ENCODE data around the gene SMPD4.
"Not testable (repeated sequence)": the region's sequence is repeated elsewhere in the genome, so short reads cannot be mapped to it uniquely, and the experiment has no call there.

SMPD4 gene

GRCh38 chr2:130150181-130151144 lies 30.9 kb downstream of the SMPD4 start:
- no peak overlapping the region for H3K27ac ChIP-seq
- no peaks in the 10 kb centered on the region for H3K9me3 ChIP-seq
- H3K4me3 ChIP-seq (ENCODE audit: low read depth in 1 of 2, low read length in 1 of 2): no peak overlapping the region
- H3K36me3 ChIP-seq: peaks cover 45% of the 10 kb centered on the region
- peaks cover 33% of the 10 kb centered on the region for H3K27me3 ChIP-seq
- no peaks in the 10 kb centered on the region for H3K4me1 ChIP-seq (ENCODE audit: control insufficient read depth in 1 of 2, insufficient read depth in 1 of 2, low read depth in 1 of 2, low read length in 1 of 2)
- TF ChIP-seq, protein P1, sequence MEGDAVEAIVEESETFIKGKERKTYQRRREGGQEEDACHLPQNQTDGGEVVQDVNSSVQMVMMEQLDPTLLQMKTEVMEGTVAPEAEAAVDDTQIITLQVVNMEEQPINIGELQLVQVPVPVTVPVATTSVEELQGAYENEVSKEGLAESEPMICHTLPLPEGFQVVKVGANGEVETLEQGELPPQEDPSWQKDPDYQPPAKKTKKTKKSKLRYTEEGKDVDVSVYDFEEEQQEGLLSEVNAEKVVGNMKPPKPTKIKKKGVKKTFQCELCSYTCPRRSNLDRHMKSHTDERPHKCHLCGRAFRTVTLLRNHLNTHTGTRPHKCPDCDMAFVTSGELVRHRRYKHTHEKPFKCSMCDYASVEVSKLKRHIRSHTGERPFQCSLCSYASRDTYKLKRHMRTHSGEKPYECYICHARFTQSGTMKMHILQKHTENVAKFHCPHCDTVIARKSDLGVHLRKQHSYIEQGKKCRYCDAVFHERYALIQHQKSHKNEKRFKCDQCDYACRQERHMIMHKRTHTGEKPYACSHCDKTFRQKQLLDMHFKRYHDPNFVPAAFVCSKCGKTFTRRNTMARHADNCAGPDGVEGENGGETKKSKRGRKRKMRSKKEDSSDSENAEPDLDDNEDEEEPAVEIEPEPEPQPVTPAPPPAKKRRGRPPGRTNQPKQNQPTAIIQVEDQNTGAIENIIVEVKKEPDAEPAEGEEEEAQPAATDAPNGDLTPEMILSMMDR (IDR thresholded peaks at IDR 0.05): no peak

- H3K27me3 ChIP-seq: peaks cover 52% of the 10 kb centered on the region
- not testable (repeated sequence) for H3K9me3 ChIP-seq; H3K4me1 ChIP-seq (ENCODE audit: control insufficient read depth in 1 of 2, insufficient read depth in 1 of 2, low read depth in 1 of 2, low read length in 1 of 2); H3K4me3 ChIP-seq (ENCODE audit: low read depth in 1 of 2, low read length in 1 of 2); H3K27ac ChIP-seq
- H3K36me3 ChIP-seq: peaks cover 25% of the 10 kb centered on the region
Observed at GRCh38 chr2:130148515-130148914, 32.9 kb downstream of the SMPD4 start.

DNA sequence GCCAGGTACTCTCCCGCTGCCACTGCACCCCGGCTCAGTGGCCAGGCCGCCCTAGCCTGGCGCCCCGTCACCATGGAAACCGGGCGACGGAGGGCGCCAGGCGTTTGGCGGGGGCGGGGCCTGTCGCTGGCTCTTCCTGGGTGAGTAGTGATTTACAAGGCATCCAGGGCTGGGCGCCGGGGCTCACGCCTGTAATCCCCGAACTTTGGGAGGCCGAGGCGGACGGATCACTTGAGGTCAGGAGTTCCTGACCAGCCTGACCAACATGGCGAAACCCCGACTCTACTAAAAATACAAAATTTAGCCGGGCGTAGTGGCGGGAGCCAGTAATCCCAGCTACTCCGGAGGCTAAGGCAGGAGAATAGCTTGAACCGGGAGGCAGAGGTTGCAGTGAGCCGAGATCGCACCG lies 36.4 kb downstream of the SMPD4 start, which contains the start of gene CCDC74B:
TSS of gene CCDC74B (minus strand) at position 107 of the 409 bp plus-strand sequence. CDS start 116 bp downstream, outside the sequence.
- not testable (repeated sequence) for H3K4me1 ChIP-seq (ENCODE audit: control insufficient read depth in 1 of 2, insufficient read depth in 1 of 2, low read depth in 1 of 2, low read length in 1 of 2); H3K36me3 ChIP-seq; H3K4me3 ChIP-seq (ENCODE audit: low read depth in 1 of 2, low read length in 1 of 2); H3K9me3 ChIP-seq; H3K27ac ChIP-seq
- peaks cover 69% of the 10 kb centered on the region for H3K27me3 ChIP-seq

- not testable (repeated sequence) for H3K9me3 ChIP-seq; H3K36me3 ChIP-seq; H3K27ac ChIP-seq; H3K4me1 ChIP-seq (ENCODE audit: control insufficient read depth in 1 of 2, insufficient read depth in 1 of 2, low read depth in 1 of 2, low read length in 1 of 2); H3K4me3 ChIP-seq (ENCODE audit: low read depth in 1 of 2, low read length in 1 of 2)
- H3K27me3 ChIP-seq: peaks cover 65% of the 10 kb centered on the region
Observed at GRCh38 chr2:130143266-130144039, 37.9 kb downstream of the SMPD4 start.

DNA sequence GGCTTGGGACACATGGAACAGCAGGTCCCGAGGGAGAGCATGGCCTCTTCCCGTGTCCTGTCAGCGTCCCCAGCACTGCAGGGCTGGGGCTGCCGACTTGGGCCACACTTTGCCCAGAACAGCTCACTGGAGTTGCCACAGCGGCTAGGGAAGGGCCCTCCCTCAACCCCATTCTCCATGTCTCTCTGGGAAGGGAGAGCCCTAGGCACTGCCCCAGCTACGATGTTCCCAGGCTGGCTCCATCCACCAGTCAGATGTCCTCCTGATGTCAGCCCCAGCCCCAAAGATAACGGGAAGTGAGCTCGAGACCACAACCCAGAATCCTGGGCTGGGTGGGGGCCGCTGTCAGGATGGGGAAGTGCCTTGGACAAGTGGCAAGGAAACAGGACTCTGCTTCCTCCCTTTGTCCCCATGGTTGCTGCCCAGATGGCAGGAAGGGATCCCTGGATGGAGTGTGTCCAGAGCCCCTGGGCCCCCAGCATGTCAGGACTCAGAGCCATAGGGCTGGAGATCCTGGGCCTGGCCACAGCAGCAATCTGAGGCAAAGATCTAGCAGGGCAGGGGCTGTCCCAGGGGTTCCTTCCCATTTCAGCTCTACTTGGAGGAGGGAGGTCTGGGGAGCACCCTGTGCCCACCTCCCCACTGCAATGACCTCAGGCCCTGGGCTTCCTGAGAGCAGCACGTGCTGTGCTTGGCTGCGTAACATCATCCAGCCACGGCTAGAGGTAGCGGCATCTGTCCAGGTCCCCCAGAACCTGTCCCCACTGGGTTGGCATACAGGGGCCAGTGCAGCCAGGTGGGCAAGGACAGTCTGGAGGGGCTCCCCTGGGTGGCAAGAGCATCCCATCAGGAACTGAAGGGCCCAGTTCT lies 38.8 kb downstream of the SMPD4 start:
- H3K4me1 ChIP-seq (ENCODE audit: control insufficient read depth in 1 of 2, insufficient read depth in 1 of 2, low read depth in 1 of 2, low read length in 1 of 2); H3K9me3 ChIP-seq; H3K36me3 ChIP-seq; H3K27ac ChIP-seq; H3K4me3 ChIP-seq (ENCODE audit: low read depth in 1 of 2, low read length in 1 of 2): not testable (repeated sequence)
- peaks cover 58% of the 10 kb centered on the region for H3K27me3 ChIP-seq

- H3K4me3 ChIP-seq (ENCODE audit: low read depth in 1 of 2, low read length in 1 of 2); H3K36me3 ChIP-seq; H3K4me1 ChIP-seq (ENCODE audit: control insufficient read depth in 1 of 2, insufficient read depth in 1 of 2, low read depth in 1 of 2, low read length in 1 of 2); H3K27ac ChIP-seq; H3K9me3 ChIP-seq: not testable (repeated sequence)
- peaks cover 50% of the 10 kb centered on the region for H3K27me3 ChIP-seq
Observed at GRCh38 chr2:130141645-130142370, 39.6 kb downstream of the SMPD4 start.

GRCh38 chr2:130141002-130141401 lies 40.4 kb downstream of the SMPD4 start:
- H3K36me3 ChIP-seq; H3K9me3 ChIP-seq; H3K27ac ChIP-seq; H3K4me3 ChIP-seq (ENCODE audit: low read depth in 1 of 2, low read length in 1 of 2); H3K4me1 ChIP-seq (ENCODE audit: control insufficient read depth in 1 of 2, insufficient read depth in 1 of 2, low read depth in 1 of 2, low read length in 1 of 2): not testable (repeated sequence)
- H3K27me3 ChIP-seq: peaks cover 42% of the 10 kb centered on the region

DNA sequence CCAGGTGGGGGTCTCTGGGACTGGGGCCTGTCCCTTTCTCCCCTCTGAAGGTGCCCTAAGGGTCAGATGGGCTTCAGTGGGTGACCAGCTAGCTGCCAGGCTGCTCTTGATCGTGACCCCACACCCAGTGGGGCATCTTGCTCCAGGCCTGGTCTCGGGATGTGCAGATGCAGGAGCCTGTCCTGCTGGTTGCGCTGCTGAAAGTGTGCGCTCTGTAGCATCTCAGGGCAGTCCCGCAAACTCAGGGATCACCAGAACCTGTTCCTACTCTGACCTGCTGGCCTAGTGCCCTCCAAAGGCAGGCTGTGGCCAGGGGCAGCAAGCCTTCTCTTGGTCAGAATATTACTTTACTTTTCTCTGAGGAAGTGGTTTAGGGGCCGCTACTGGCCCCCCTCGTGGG lies 40.9 kb downstream of the SMPD4 start:
- H3K9me3 ChIP-seq: not testable (repeated sequence)

GRCh38 chr2:130139331-130140280 lies 41.8 kb downstream of the SMPD4 start:
- not testable (repeated sequence) for H3K9me3 ChIP-seq

More for the DNA sequence above, 40.9 kb downstream of the SMPD4 start:
- not testable (repeated sequence) for H3K36me3 ChIP-seq; H3K4me1 ChIP-seq (ENCODE audit: control insufficient read depth in 1 of 2, insufficient read depth in 1 of 2, low read depth in 1 of 2, low read length in 1 of 2); H3K4me3 ChIP-seq (ENCODE audit: low read depth in 1 of 2, low read length in 1 of 2); H3K27ac ChIP-seq
- peaks cover 37% of the 10 kb centered on the region for H3K27me3 ChIP-seq

GRCh38 chr2:130138841-130139251 lies 42.6 kb downstream of the SMPD4 start:
- not testable (repeated sequence) for H3K4me3 ChIP-seq (ENCODE audit: low read depth in 1 of 2, low read length in 1 of 2); H3K27ac ChIP-seq

More at GRCh38 chr2:130139331-130140280, 41.8 kb downstream of the SMPD4 start:
- H3K36me3 ChIP-seq; H3K27ac ChIP-seq; H3K4me1 ChIP-seq (ENCODE audit: control insufficient read depth in 1 of 2, insufficient read depth in 1 of 2, low read depth in 1 of 2, low read length in 1 of 2); H3K4me3 ChIP-seq (ENCODE audit: low read depth in 1 of 2, low read length in 1 of 2): not testable (repeated sequence)
- H3K27me3 ChIP-seq: peaks cover 28% of the 10 kb centered on the region

More at GRCh38 chr2:130138841-130139251, 42.6 kb downstream of the SMPD4 start:
- peaks cover 20% of the 10 kb centered on the region for H3K27me3 ChIP-seq
- H3K36me3 ChIP-seq; H3K4me1 ChIP-seq (ENCODE audit: control insufficient read depth in 1 of 2, insufficient read depth in 1 of 2, low read depth in 1 of 2, low read length in 1 of 2); H3K9me3 ChIP-seq: not testable (repeated sequence)
